ENCODE results near the gene PPP1R1A.

The PPP1R1A gene

GRCh38 chr12:54588110-54588889, at the start of gene PPP1R1A:
TSS of gene PPP1R1A (minus strand) at chr12:54588659. CDS start at chr12:54588488, 171 bp downstream.
- DNase-seq (ENCODE audit: low read depth in 2 of 2), result no peak
- TF ChIP-seq CTCF (IDR thresholded peaks at IDR 0.05; ENCODE audit: low read depth, low read length), result no peak
- H3K4me3 ChIP-seq (replicated peaks in 1 of 2; ENCODE audit: low read depth in 2 of 2, low read length in 2 of 2), result peak within 1 kb of the TSS in 1 of 2 donors; percentile 11

- no peak for TF ChIP-seq CTCF (IDR thresholded peaks at IDR 0.05; ENCODE audit: low read depth, low read length)
- no peak within 1 kb of the TSS for H3K4me3 ChIP-seq (replicated peaks in 1 of 2; ENCODE audit: low read depth in 2 of 2, low read length in 2 of 2)
- no peak for DNase-seq (ENCODE audit: low read depth in 2 of 2)
Measured at GRCh38 chr12:54634795-54635194, 46.3 kb upstream of the PPP1R1A start, which contains the start of gene LACRT. TSS of gene LACRT (minus strand) at chr12:54634895. CDS start at chr12:54634841, 54 bp downstream.

- TF ChIP-seq CTCF (IDR thresholded peaks at IDR 0.05; ENCODE audit: low read depth, low read length), result peak; percentile 18
- DNase-seq (ENCODE audit: low read depth in 2 of 2), result no peak
- no peak overlapping the region for H3K4me3 ChIP-seq (replicated peaks in 1 of 2; ENCODE audit: low read depth in 2 of 2, low read length in 2 of 2)
Measured at GRCh38 chr12:54631988-54632728, 43.7 kb upstream of the PPP1R1A start.

- DNase-seq (ENCODE audit: low read depth in 2 of 2), result no peak
- TF ChIP-seq CTCF (IDR thresholded peaks at IDR 0.05; ENCODE audit: low read depth, low read length), result no peak
- no peak overlapping the region for H3K4me3 ChIP-seq (replicated peaks in 1 of 2; ENCODE audit: low read depth in 2 of 2, low read length in 2 of 2)
Measured at GRCh38 chr12:54631551-54631950, 43.1 kb upstream of the PPP1R1A start.

- no peak overlapping the region for H3K4me3 ChIP-seq (replicated peaks in 1 of 2; ENCODE audit: low read depth in 2 of 2, low read length in 2 of 2)
- TF ChIP-seq CTCF (IDR thresholded peaks at IDR 0.05; ENCODE audit: low read depth, low read length), result no peak
- DNase-seq (ENCODE audit: low read depth in 2 of 2), result no peak
Measured at GRCh38 chr12:54629925-54630324, 41.5 kb upstream of the PPP1R1A start.

- no peak for DNase-seq (ENCODE audit: low read depth in 2 of 2)
- no peak overlapping the region for H3K4me3 ChIP-seq (replicated peaks in 1 of 2; ENCODE audit: low read depth in 2 of 2, low read length in 2 of 2)
- no peak for TF ChIP-seq CTCF (IDR thresholded peaks at IDR 0.05; ENCODE audit: low read depth, low read length)
Measured at GRCh38 chr12:54628186-54628846, 39.9 kb upstream of the PPP1R1A start.
